PC-3 (cell line): ENCODE data around the gene EVL.

Experiments
- EZH2 ChIP-seq: fragments of 300-600 bp; sonication (generic); IDR thresholded peaks from one replicate; pipeline ENCODE4 v1.6.1; 2017; ENCODE audit warnings: antibody characterized with exemption, mild to moderate bottlenecking, low read length; ENCODE audit not compliant: unreplicated experiment
- TF ChIP-seq, protein P1 (sequence below): fragments of 300-600 bp; sonication (generic); conservative IDR thresholded peaks from 2 replicates; pipeline ENCODE4 v1.5.1; 2017; ENCODE audit warnings: antibody characterized with exemption, low read depth, mild to moderate bottlenecking, low read length

GRCh38 chr14:100145682-100146464 is 80.7 kb downstream of the EVL start:
- TF ChIP-seq, protein P1, sequence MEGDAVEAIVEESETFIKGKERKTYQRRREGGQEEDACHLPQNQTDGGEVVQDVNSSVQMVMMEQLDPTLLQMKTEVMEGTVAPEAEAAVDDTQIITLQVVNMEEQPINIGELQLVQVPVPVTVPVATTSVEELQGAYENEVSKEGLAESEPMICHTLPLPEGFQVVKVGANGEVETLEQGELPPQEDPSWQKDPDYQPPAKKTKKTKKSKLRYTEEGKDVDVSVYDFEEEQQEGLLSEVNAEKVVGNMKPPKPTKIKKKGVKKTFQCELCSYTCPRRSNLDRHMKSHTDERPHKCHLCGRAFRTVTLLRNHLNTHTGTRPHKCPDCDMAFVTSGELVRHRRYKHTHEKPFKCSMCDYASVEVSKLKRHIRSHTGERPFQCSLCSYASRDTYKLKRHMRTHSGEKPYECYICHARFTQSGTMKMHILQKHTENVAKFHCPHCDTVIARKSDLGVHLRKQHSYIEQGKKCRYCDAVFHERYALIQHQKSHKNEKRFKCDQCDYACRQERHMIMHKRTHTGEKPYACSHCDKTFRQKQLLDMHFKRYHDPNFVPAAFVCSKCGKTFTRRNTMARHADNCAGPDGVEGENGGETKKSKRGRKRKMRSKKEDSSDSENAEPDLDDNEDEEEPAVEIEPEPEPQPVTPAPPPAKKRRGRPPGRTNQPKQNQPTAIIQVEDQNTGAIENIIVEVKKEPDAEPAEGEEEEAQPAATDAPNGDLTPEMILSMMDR: no peak
- TF ChIP-seq EZH2: no peak
